ENCODE data around the gene DNLZ.

GRCh38 chr9:136328011-136328621, 35.4 kb downstream of the DNLZ start:
- TF ChIP-seq CTCF (conservative IDR thresholded peaks at IDR 0.05; ENCODE audit: low read length), result no peak
- no peak for TF ChIP-seq EZH2phosphoT487 (IDR thresholded peaks at IDR 0.05; ENCODE audit: borderline replicate concordance, low read depth, low read length)
